GM12874 (cell line): Measurements from ENCODE around the gene PPM1F.

Experiments
- TF ChIP-seq, protein P1 (sequence below): IDR thresholded peaks from 2 replicates; pipeline ENCODE4 v1.5.1; 2011; ENCODE audit warnings: low read depth, mild to moderate bottlenecking, control low read depth, low read length, moderate library complexity; ENCODE audit not compliant: insufficient read depth

Gene PPM1F

GRCh38 chr22:21968452-21969129 lies 15.9 kb upstream of the PPM1F start:
- TF ChIP-seq, protein P1, sequence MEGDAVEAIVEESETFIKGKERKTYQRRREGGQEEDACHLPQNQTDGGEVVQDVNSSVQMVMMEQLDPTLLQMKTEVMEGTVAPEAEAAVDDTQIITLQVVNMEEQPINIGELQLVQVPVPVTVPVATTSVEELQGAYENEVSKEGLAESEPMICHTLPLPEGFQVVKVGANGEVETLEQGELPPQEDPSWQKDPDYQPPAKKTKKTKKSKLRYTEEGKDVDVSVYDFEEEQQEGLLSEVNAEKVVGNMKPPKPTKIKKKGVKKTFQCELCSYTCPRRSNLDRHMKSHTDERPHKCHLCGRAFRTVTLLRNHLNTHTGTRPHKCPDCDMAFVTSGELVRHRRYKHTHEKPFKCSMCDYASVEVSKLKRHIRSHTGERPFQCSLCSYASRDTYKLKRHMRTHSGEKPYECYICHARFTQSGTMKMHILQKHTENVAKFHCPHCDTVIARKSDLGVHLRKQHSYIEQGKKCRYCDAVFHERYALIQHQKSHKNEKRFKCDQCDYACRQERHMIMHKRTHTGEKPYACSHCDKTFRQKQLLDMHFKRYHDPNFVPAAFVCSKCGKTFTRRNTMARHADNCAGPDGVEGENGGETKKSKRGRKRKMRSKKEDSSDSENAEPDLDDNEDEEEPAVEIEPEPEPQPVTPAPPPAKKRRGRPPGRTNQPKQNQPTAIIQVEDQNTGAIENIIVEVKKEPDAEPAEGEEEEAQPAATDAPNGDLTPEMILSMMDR: no peak

GRCh38 chr22:21967693-21968271 lies 15.1 kb upstream of the PPM1F start:
- TF ChIP-seq, protein P1: no peak

DNA sequence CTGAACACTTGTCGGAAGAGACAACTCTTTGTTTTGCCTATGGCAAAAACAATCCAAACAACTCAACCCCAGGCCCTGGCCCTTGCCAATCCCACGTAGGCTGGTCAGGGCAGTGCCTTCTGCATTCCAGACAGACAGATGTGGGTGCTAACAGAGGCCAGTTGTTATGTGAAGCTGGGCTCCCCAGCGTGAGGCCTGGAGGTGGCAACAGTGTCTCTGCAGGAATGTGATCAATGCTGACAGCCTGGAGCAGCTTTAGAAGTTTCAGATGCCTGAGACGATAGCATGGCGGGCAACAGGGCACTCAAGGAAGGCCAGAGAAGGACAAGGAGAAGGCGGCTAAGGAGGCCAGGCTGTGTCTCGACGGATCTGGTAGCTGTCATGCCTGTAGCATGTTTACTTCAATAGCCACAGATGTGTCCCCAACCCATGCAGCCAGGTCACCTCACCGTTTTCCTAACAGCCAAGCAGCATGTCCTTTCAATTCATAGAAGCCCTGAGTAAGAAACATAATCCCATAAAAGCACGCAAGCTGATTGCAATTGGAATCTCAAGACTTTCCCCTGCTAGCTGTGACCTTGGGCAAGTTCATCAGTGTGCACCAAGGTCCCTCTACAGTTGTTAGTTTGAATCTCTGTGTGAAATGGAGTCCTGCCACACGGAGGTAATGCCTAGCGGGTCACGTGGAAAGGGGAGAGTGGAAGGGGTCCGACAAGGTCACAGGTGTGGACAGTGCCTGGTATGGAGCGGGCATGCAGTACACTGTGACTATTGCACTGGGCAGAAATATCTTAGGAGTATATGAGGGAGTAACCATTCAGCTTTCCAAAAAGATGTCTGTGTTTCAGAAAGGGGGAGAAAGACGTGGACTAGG lies 14.2 kb upstream of the PPM1F start:
- TF ChIP-seq, protein P1: no peak

DNA sequence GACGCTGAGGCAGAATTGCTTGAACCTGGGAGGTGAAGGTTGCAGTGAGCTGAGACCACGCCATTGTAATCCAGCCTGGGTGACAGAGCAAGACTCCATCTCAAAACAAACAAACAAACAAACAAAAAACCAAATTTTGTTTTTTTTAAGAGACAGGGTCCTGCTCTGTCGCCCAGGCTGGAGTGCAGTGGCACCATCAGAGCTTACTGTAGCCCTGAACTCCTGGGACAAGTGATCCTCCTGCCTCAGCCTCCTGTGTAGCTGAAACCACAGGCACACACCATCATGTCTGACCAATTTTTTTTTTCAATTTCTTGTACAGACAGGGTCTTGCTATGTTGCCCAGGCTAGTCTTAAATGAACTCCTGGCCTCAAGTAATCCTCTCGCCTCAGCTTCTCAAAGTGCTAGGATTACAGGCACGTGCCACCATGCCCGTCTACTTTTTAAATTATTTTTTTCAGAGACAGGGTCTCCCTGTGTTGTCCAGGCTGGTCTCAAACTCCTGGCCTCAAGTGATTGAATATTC lies 13.2 kb upstream of the PPM1F start:
- TF ChIP-seq, protein P1: no peak

GRCh38 chr22:21964918-21965484 lies 12.4 kb upstream of the PPM1F start:
- TF ChIP-seq, protein P1: no peak

DNA sequence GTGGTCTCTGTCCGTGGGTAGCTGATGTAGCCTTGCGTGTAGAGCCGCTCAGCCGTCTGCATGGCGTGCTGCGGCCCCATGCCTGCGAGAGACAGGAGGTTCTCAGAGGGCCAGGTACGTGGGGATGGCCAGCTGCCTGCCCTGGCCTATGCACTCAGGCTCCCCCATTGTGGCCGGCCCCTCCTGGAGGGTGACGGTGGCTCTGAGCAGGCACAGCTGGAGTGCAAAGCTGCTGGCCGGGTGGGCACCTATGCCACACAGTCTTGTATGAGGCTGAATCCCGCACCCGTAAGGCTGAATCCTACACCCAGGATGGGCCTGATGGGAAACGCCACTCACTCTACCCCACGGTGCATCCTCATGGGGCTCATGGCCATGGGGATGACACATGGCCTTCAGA lies 11.6 kb upstream of the PPM1F start:
- TF ChIP-seq, protein P1: no peak

DNA sequence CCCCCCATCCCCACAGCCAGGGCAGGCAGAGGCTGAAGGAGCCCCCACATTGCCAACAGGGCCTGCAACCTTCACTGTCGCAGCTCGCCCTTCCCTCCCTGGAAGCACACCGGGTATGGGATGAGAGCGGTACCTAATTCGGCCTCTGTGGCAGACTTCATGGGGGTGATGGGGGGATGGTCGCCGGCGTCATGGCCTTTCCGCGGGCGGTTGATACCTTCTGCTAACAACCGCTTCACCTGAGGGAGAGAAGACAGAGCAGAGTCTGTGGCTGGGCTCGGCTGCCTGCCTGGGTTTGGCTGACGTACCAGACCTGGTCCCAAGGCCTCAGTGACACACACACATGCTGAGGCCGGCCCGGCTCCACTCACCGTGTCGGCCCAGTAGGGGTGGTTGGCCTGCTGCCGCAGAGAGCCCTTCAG lies 11.2 kb upstream of the PPM1F start:
- TF ChIP-seq, protein P1: no peak
